Measurements from ENCODE around the gene MT1F.

MT1F gene

DNA sequence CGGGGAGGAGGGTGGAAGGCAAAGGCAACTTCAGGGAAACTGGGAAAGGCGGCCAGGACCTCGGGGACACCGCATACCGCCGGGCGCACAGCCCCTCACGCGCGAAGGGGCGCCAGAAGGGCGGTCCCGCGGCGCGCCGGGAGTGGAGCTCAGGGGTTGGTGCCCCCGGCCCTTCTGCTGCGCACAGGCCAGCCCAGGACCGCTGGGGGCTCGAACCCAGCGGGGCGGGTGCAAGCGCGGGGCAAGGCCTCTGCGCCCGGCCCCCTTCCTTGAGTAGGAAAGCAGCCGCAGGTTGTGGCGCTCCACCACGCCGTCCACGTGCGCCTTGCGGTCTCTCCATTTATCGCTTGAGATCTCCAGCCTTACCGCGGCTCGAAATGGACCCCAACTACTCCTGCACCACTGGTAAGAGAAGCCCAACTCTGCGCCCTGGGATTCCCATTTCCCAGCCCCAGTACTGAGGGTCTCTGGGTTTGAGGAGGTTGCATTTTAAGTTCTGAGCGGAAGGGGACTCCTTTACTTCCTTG is 22.3 kb upstream of the MT1F start:
- Histone ChIP-seq H3K4me1 (ENCODE audit: control insufficient read depth, insufficient read depth, low read length, poor library complexity, severe bottlenecking) (peaks cover 11% of the 10 kb centered on the region), H3K27ac (ENCODE audit: low read depth, low read length, severe bottlenecking) (no peak overlapping the region), H3K4me3 (ENCODE audit: extremely low read depth, insufficient read depth, low read length, poor library complexity, severe bottlenecking) (no peak overlapping the region), H3K9me3 (ENCODE audit: control insufficient read depth, low read length) (no peaks in the 10 kb centered on the region), H3K36me3 (ENCODE audit: control insufficient read depth, insufficient read depth, low read length) (no peaks in the 10 kb centered on the region)
- WGBS, 2 experiments (ENCODE audit: insufficient coverage in 2 of 2): 1 to 2% methylated on average over 26 of the region's 40 CpGs

- Histone ChIP-seq H3K4me3 (ENCODE audit: extremely low read depth, insufficient read depth, low read length, poor library complexity, severe bottlenecking) (no peak overlapping the region), H3K36me3 (ENCODE audit: control insufficient read depth, insufficient read depth, low read length) (no peaks in the 10 kb centered on the region), H3K27ac (ENCODE audit: low read depth, low read length, severe bottlenecking) (no peak overlapping the region), H3K9me3 (ENCODE audit: control insufficient read depth, low read length) (no peaks in the 10 kb centered on the region), H3K4me1 (ENCODE audit: control insufficient read depth, insufficient read depth, low read length, poor library complexity, severe bottlenecking) (peaks cover 11% of the 10 kb centered on the region)
- whole genome bisulfite sequencing, 2 experiments (ENCODE audit: insufficient coverage in 2 of 2): 15 to 28% methylated on average over 5 to 7 of the region's 9 CpGs
These were observed 20.9 kb upstream of the MT1F start for GRCh38 chr16:56636616-56637413.

DNA sequence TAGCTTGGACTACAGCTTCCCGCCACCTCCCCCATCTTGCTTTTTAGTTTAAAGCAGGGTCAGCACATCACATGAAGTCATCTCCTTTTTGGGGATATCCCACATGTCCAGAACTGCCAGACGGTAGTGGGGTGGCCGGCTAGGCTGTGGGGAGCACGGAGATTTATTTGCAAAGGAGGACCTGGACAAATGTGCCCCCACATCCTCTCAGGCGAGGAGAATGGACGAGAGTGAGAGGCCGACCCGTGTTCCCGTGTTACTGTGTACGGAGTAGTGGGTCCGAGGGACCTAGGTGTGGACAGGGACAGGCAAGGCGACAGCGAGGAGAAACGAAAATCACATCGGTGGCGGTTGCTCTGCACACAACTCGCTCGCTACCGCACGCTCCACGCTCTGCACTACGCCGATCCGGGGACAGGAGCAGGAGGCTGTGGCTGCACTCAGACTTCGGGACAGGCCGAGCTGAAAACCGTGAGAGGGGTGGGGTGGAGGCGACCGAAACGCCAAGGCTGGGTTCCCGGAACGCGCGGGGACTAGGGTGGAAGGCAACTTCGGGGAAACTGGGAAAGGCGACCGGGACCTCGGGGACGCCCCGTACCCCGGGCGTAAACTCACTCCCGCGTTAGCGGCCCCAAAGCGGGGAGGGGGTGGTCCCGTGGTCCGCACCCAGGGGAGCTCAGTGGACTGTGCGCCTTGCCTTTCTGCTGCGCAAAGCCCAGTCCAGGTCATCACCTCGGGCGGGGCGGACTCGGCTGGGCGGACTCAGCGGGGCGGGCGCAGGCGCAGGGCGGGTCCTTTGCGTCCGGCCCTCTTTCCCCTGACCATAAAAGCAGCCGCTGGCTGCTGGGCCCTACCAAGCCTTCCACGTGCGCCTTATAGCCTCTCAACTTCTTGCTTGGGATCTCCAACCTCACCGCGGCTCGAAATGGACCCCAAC is 19.7 kb upstream of the MT1F start, which contains the start of gene MT1A:
MT1A (plus strand) TSS at position 853 of the 937 bp plus-strand sequence; CDS start at position 926, 73 bp downstream.
- peak within 1 kb of the TSS; percentile 26 for H3K4me3 ChIP-seq (ENCODE audit: extremely low read depth, insufficient read depth, low read length, poor library complexity, severe bottlenecking)
- no peaks in the 10 kb centered on the region for H3K9me3 ChIP-seq (ENCODE audit: control insufficient read depth, low read length)
- H3K36me3 ChIP-seq (ENCODE audit: control insufficient read depth, insufficient read depth, low read length): no peaks in the 10 kb centered on the region
- no peak within 1 kb of the TSS for H3K27ac ChIP-seq (ENCODE audit: low read depth, low read length, severe bottlenecking)
- 2% methylated on average over 56 to 62 of the region's 68 CpGs for WGBS, 2 experiments (ENCODE audit: insufficient coverage in 2 of 2)
- peaks cover 7% of the 10 kb centered on the region for H3K4me1 ChIP-seq (ENCODE audit: control insufficient read depth, insufficient read depth, low read length, poor library complexity, severe bottlenecking)

GRCh38 chr16:56639045-56639444 is 18.7 kb upstream of the MT1F start:
- 100% methylated on average over 1 of the region's 1 CpG; no CpG with 5 or more reads in 1 of the 2 experiments for WGBS, 2 experiments (ENCODE audit: insufficient coverage in 2 of 2)
- H3K4me3 ChIP-seq (ENCODE audit: extremely low read depth, insufficient read depth, low read length, poor library complexity, severe bottlenecking): no peak overlapping the region
- H3K36me3 ChIP-seq (ENCODE audit: control insufficient read depth, insufficient read depth, low read length): no peaks in the 10 kb centered on the region
- H3K4me1 ChIP-seq (ENCODE audit: control insufficient read depth, insufficient read depth, low read length, poor library complexity, severe bottlenecking): peaks cover 7% of the 10 kb centered on the region
- H3K9me3 ChIP-seq (ENCODE audit: control insufficient read depth, low read length): no peaks in the 10 kb centered on the region
- no peak overlapping the region for H3K27ac ChIP-seq (ENCODE audit: low read depth, low read length, severe bottlenecking)

DNA sequence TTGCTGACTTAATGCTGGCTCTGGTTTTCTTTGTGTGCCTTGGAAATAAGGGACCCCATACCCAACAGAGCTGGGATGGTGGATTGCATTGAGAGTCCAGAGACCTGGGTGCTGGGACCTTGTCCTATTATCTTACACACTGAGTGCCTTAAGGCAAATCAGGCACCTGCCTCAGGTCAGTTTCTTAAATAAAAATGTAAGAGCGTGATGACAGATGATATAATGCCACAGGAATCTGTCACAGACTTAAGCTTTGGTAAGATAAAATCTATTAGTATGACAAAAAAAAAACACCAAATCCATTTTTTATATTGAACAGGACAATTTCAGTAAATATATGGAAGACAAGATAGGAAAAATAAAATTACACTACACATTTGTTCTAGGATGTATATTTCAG is 17.7 kb upstream of the MT1F start:
- no peaks in the 10 kb centered on the region for H3K36me3 ChIP-seq (ENCODE audit: control insufficient read depth, insufficient read depth, low read length)
- peaks cover 3% of the 10 kb centered on the region for H3K4me1 ChIP-seq (ENCODE audit: control insufficient read depth, insufficient read depth, low read length, poor library complexity, severe bottlenecking)
- no peaks in the 10 kb centered on the region for H3K9me3 ChIP-seq (ENCODE audit: control insufficient read depth, low read length)
- H3K4me3 ChIP-seq (ENCODE audit: extremely low read depth, insufficient read depth, low read length, poor library complexity, severe bottlenecking): no peak overlapping the region
- no peak overlapping the region for H3K27ac ChIP-seq (ENCODE audit: low read depth, low read length, severe bottlenecking)
- no CpG with 5 or more reads among the region's 1 CpG for WGBS, 2 experiments (ENCODE audit: insufficient coverage in 2 of 2)

DNA sequence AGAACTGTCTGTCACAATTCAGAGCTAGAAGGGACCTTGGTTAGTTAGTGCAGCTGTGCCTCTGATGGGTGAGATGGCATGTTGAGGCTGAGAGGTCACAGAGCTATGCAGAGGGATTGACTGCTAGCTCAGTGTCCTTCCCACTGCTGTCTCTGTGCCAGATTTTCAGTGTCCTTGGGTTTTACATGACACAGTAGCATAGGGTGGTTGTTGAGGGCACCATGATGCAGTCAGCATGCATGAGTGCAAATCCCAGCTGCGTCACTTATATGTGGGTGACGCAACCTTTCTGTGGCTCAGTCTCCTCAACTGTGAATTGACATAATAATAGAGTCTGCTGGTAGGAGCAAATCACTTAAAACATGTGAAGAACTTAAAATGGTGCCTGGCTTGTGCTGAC is 16.6 kb upstream of the MT1F start:
- Histone ChIP-seq H3K4me3 (ENCODE audit: extremely low read depth, insufficient read depth, low read length, poor library complexity, severe bottlenecking) (no peak overlapping the region), H3K27ac (ENCODE audit: low read depth, low read length, severe bottlenecking) (no peak overlapping the region), H3K9me3 (ENCODE audit: control insufficient read depth, low read length) (no peaks in the 10 kb centered on the region), H3K4me1 (ENCODE audit: control insufficient read depth, insufficient read depth, low read length, poor library complexity, severe bottlenecking) (no peaks in the 10 kb centered on the region), H3K36me3 (ENCODE audit: control insufficient read depth, insufficient read depth, low read length) (no peaks in the 10 kb centered on the region)
- 94 to 100% methylated on average over 1 to 2 of the region's 2 CpGs for WGBS, 2 experiments (ENCODE audit: insufficient coverage in 2 of 2)

GRCh38 chr16:56643080-56643778 is 14.5 kb upstream of the MT1F start:
- WGBS, 2 experiments (ENCODE audit: insufficient coverage in 2 of 2): 5 to 7% methylated on average over 38 to 41 of the region's 42 CpGs
- H3K4me1 ChIP-seq (ENCODE audit: control insufficient read depth, insufficient read depth, low read length, poor library complexity, severe bottlenecking): no peaks in the 10 kb centered on the region
- peak overlapping the region; percentile 8 for H3K4me3 ChIP-seq (ENCODE audit: extremely low read depth, insufficient read depth, low read length, poor library complexity, severe bottlenecking)
- no peak overlapping the region for H3K27ac ChIP-seq (ENCODE audit: low read depth, low read length, severe bottlenecking)
- H3K9me3 ChIP-seq (ENCODE audit: control insufficient read depth, low read length): no peaks in the 10 kb centered on the region
- H3K36me3 ChIP-seq (ENCODE audit: control insufficient read depth, insufficient read depth, low read length): no peaks in the 10 kb centered on the region

DNA sequence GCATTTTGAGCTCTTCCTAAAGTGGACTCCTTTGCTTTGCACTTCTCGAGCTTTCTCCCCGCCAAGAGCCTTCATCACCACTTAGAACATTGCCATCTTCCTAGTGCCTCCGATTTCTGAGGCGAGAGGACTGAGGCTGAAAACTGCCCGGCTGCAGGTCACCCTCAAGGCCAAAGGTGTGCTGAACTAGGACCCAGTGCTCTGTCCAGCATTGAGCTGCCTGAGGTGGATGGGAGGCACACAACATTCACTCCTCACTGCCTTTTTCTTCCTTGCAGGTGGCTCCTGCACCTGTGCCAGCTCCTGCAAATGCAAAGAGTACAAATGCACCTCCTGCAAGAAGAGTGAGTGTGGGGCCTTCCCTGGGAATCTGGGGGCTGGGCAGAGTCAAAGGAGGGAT is 13.9 kb upstream of the MT1F start:
- Histone ChIP-seq H3K36me3 (ENCODE audit: control insufficient read depth, insufficient read depth, low read length) (no peaks in the 10 kb centered on the region), H3K9me3 (ENCODE audit: control insufficient read depth, low read length) (no peaks in the 10 kb centered on the region), H3K27ac (ENCODE audit: low read depth, low read length, severe bottlenecking) (no peak overlapping the region), H3K4me1 (ENCODE audit: control insufficient read depth, insufficient read depth, low read length, poor library complexity, severe bottlenecking) (no peaks in the 10 kb centered on the region), H3K4me3 (ENCODE audit: extremely low read depth, insufficient read depth, low read length, poor library complexity, severe bottlenecking) (no peak overlapping the region)
- 33 to 57% methylated on average over 4 to 5 of the region's 5 CpGs for WGBS, 2 experiments (ENCODE audit: insufficient coverage in 2 of 2)

GRCh38 chr16:56645311-56645710 is 12.4 kb upstream of the MT1F start:
- Histone ChIP-seq H3K9me3 (ENCODE audit: control insufficient read depth, low read length) (no peaks in the 10 kb centered on the region), H3K27ac (ENCODE audit: low read depth, low read length, severe bottlenecking) (no peak overlapping the region), H3K4me1 (ENCODE audit: control insufficient read depth, insufficient read depth, low read length, poor library complexity, severe bottlenecking) (no peaks in the 10 kb centered on the region), H3K4me3 (ENCODE audit: extremely low read depth, insufficient read depth, low read length, poor library complexity, severe bottlenecking) (no peak overlapping the region), H3K36me3 (ENCODE audit: control insufficient read depth, insufficient read depth, low read length) (no peaks in the 10 kb centered on the region)
- 33 to 86% methylated on average over 1 of the region's 1 CpG for whole genome bisulfite sequencing, 2 experiments (ENCODE audit: insufficient coverage in 2 of 2)

GRCh38 chr16:56645838-56646237 is 11.9 kb upstream of the MT1F start:
- no peaks in the 10 kb centered on the region for H3K9me3 ChIP-seq (ENCODE audit: control insufficient read depth, low read length)
- WGBS, 2 experiments (ENCODE audit: insufficient coverage in 2 of 2): no CpG with 5 or more reads among the region's 1 CpG
- H3K4me1 ChIP-seq (ENCODE audit: control insufficient read depth, insufficient read depth, low read length, poor library complexity, severe bottlenecking): no peaks in the 10 kb centered on the region
- H3K27ac ChIP-seq (ENCODE audit: low read depth, low read length, severe bottlenecking): no peak overlapping the region
- H3K4me3 ChIP-seq (ENCODE audit: extremely low read depth, insufficient read depth, low read length, poor library complexity, severe bottlenecking): no peak overlapping the region
- no peaks in the 10 kb centered on the region for H3K36me3 ChIP-seq (ENCODE audit: control insufficient read depth, insufficient read depth, low read length)
